ENCODE measurements around the gene SRA1. TPM values are rescaled to one million over a fixed set of nuclear protein-coding genes. Genes with fewer than 3 reads are reported as not detected.
"Not testable (repeated sequence)": the region's sequence is repeated elsewhere in the genome, so short reads cannot be mapped to it uniquely, and the experiment has no call there.

The SRA1 gene
- total and polyA plus RNA-seq, 2 experiments from 2014 or later = 26.5 to 66.4 TPM

GRCh38 chr5:140594169-140594568 is 36.9 kb upstream of the SRA1 start:
- Histone ChIP-seq H3K4me2 (no peak overlapping the region), H3K27ac (no peak overlapping the region), H3K36me3 (replicated peaks; ENCODE audit: insufficient read depth, low read depth) (no peaks in the 10 kb centered on the region), H3K4me1 (ENCODE audit: insufficient read depth) (no peaks in the 10 kb centered on the region), H3K4me3 (no peak overlapping the region), H3K9me2 (replicated peaks; ENCODE audit: insufficient read depth) (no peaks in the 10 kb centered on the region), H3K27me3 (no peaks in the 10 kb centered on the region), H4K20me1 (ENCODE audit: insufficient read depth, poor library complexity, severe bottlenecking) (no peaks in the 10 kb centered on the region), H3K9me3 (ENCODE audit: low read depth) (no peaks in the 10 kb centered on the region), H2AFZ (no peak overlapping the region), H3K79me2 (no peaks in the 10 kb centered on the region)
- DNase-seq (ENCODE audit: low spot score) = no peak
- TF ChIP-seq EZH2 (IDR thresholded peaks at IDR 0.05; ENCODE audit: borderline replicate concordance) = no peak
- no peak for TF ChIP-seq CTCF (IDR thresholded peaks at IDR 0.05; ENCODE audit: poor library complexity)
- TF ChIP-seq EZH2phosphoT487 (IDR thresholded peaks at IDR 0.05; ENCODE audit: low read depth, severe bottlenecking, unreplicated experiment) = no peak
- 90% methylated on average over 6 of the region's 6 CpGs for WGBS (ENCODE audit: low lambda C conversion rate, missing lambda C conversion rate)

GRCh38 chr5:140593070-140593469 is 35.8 kb upstream of the SRA1 start:
- H3K4me2 ChIP-seq; H3K79me2 ChIP-seq; DNase-seq (ENCODE audit: low spot score); H3K9me3 ChIP-seq (ENCODE audit: low read depth); H3K27me3 ChIP-seq; H3K36me3 ChIP-seq (replicated peaks; ENCODE audit: insufficient read depth, low read depth); H3K27ac ChIP-seq; H3K4me3 ChIP-seq; H2AFZ ChIP-seq; H3K9me2 ChIP-seq (replicated peaks; ENCODE audit: insufficient read depth); H3K4me1 ChIP-seq (ENCODE audit: insufficient read depth); H4K20me1 ChIP-seq (ENCODE audit: insufficient read depth, poor library complexity, severe bottlenecking): not testable (repeated sequence)
- WGBS (ENCODE audit: low lambda C conversion rate, missing lambda C conversion rate) = 50% methylated on average over 14 of the region's 14 CpGs

GRCh38 chr5:140591747-140592372 is 34.6 kb upstream of the SRA1 start:
- no peak overlapping the region for H2AFZ ChIP-seq

GRCh38 chr5:140590861-140591260 is 33.6 kb upstream of the SRA1 start:
- DNase-seq (ENCODE audit: low spot score) = no peak
- 92% methylated on average over 7 of the region's 7 CpGs for WGBS (ENCODE audit: low lambda C conversion rate, missing lambda C conversion rate)
- no peaks in the 10 kb centered on the region for H3K36me3 ChIP-seq (replicated peaks; ENCODE audit: insufficient read depth, low read depth)
- no peak overlapping the region for H2AFZ ChIP-seq
- no peak overlapping the region for H3K4me2 ChIP-seq
- H3K9me2 ChIP-seq (replicated peaks; ENCODE audit: insufficient read depth) = no peaks in the 10 kb centered on the region
- TF ChIP-seq EZH2 (IDR thresholded peaks at IDR 0.05; ENCODE audit: borderline replicate concordance) = no peak
- no peak overlapping the region for H3K4me3 ChIP-seq
- no peaks in the 10 kb centered on the region for H4K20me1 ChIP-seq (ENCODE audit: insufficient read depth, poor library complexity, severe bottlenecking)
- no peaks in the 10 kb centered on the region for H3K27me3 ChIP-seq
- H3K4me1 ChIP-seq (ENCODE audit: insufficient read depth) = no peaks in the 10 kb centered on the region
- no peaks in the 10 kb centered on the region for H3K79me2 ChIP-seq
- no peak overlapping the region for H3K27ac ChIP-seq
- H3K9me3 ChIP-seq (ENCODE audit: low read depth) = no peaks in the 10 kb centered on the region

More at GRCh38 chr5:140591747-140592372, 34.6 kb upstream of the SRA1 start:
- Histone ChIP-seq H3K27ac (no peak overlapping the region), H3K79me2 (no peaks in the 10 kb centered on the region), H3K9me3 (ENCODE audit: low read depth) (no peaks in the 10 kb centered on the region), H3K4me1 (ENCODE audit: insufficient read depth) (no peaks in the 10 kb centered on the region), H3K4me2 (no peak overlapping the region), H3K27me3 (no peaks in the 10 kb centered on the region), H3K36me3 (replicated peaks; ENCODE audit: insufficient read depth, low read depth) (no peaks in the 10 kb centered on the region), H3K9me2 (replicated peaks; ENCODE audit: insufficient read depth) (no peaks in the 10 kb centered on the region), H3K4me3 (no peak overlapping the region), H4K20me1 (ENCODE audit: insufficient read depth, poor library complexity, severe bottlenecking) (no peaks in the 10 kb centered on the region)
- DNase-seq (ENCODE audit: low spot score) = no peak
- 86% methylated on average over 5 of the region's 5 CpGs for WGBS (ENCODE audit: low lambda C conversion rate, missing lambda C conversion rate)
- no peak for TF ChIP-seq EZH2phosphoT487 (IDR thresholded peaks at IDR 0.05; ENCODE audit: low read depth, severe bottlenecking, unreplicated experiment)
- TF ChIP-seq EZH2 (IDR thresholded peaks at IDR 0.05; ENCODE audit: borderline replicate concordance) = no peak
- no peak for TF ChIP-seq CTCF (IDR thresholded peaks at IDR 0.05; ENCODE audit: poor library complexity)

Data from hepatocyte (in vitro differentiated cells).